Prostate gland (tissue), 2 donors: Measurements from ENCODE around the gene MAP2K7. TPM values are rescaled to one million over a fixed set of nuclear protein-coding genes. Genes with fewer than 3 reads are reported as not detected.

Experiments
- DNase-seq: peaks from one replicate; pipeline ENCODE4 v3.0.0-alpha.2; 2019; ENCODE audit warnings: low spot score
- H3K27ac ChIP-seq, 2 donors: fragments of 200-600 bp; sonication (generic); 2 replicates each; pipeline ENCODE4 v1.5.1; 2017 to 2019
- H3K27me3 ChIP-seq: fragments of 200-600 bp; sonication (generic); replicated peaks from 2 replicates; pipeline ENCODE4 v1.5.1; 2019; ENCODE audit not compliant: insufficient read depth
- H3K36me3 ChIP-seq, 2 donors: fragments of 200-600 bp; sonication (generic); 1 replicate in 1 of 2; 2 replicates in 1 of 2; pipeline versions ENCODE4 v1.5.1 to v1.8.1; 2017 to 2019
- H3K4me1 ChIP-seq: fragments of 200-600 bp; sonication (generic); replicated peaks from 2 replicates; pipeline ENCODE4 v1.5.1; 2019
- H3K4me3 ChIP-seq, 2 donors: fragments of 200-600 bp; sonication (generic); 2 replicates each; pipeline ENCODE4 v1.5.1; 2017 to 2019
- H3K9me3 ChIP-seq: fragments of 200-600 bp; sonication (generic); 2 replicates; pipeline ENCODE4 v1.5.1; 2017
- POLR2A ChIP-seq: fragments of 450-650 bp; IDR thresholded peaks from one replicate; pipeline ENCODE4 v1.6.1; 2016; ENCODE audit warnings: antibody characterized with exemption, mild to moderate bottlenecking
- POLR2AphosphoS5 ChIP-seq: sonication (generic); formaldehyde crosslinking; IDR thresholded peaks from one replicate; pipeline ENCODE4 v1.6.1; 2017; ENCODE audit warnings: antibody characterized with exemption
- WGBS: methylation state at CpG from one replicate; pipeline ENCODE4 v1.1.5; 2018; 5-methylcytosine and 5-hydroxymethylcytosine counted together
- intact Hi-C: fragments of 100-400 bp; cut with DNase I; formaldehyde crosslinking; loops from one replicate; pipeline ENCODE4 v1.14.2; 2022
- total RNA-seq, 2 donors: library from RNA; depleted of rRNA; stranded (reverse); fragments of >200 nt; gene quantifications; one replicate each; pipeline ENCODE4 v1.1.0, GENCODE V29; 2016
- TF ChIP-seq, protein P1 (sequence below), 4 experiments: fragments of 200-600 bp in 2 of 4; fragments of 450-650 bp in 2 of 4; sonication (generic) in 2 of 4; IDR thresholded peaks; 1 replicate in 3 of 4; 2 replicates in 1 of 4; pipeline ENCODE4 v1.5.1; 2016 to 2019; ENCODE audit warnings: antibody characterized with exemption in 4 of 4, mild to moderate bottlenecking in 2 of 4, moderate library complexity in 2 of 4

MAP2K7 gene
- total RNA-seq, 2 donors from 2014 or later = 21.6 to 45.2 TPM

GRCh38 chr19:7963566-7963965 lies 59.9 kb downstream of the MAP2K7 start:
- H3K4me3 ChIP-seq = no peak overlapping the region
- TF ChIP-seq, protein P1, sequence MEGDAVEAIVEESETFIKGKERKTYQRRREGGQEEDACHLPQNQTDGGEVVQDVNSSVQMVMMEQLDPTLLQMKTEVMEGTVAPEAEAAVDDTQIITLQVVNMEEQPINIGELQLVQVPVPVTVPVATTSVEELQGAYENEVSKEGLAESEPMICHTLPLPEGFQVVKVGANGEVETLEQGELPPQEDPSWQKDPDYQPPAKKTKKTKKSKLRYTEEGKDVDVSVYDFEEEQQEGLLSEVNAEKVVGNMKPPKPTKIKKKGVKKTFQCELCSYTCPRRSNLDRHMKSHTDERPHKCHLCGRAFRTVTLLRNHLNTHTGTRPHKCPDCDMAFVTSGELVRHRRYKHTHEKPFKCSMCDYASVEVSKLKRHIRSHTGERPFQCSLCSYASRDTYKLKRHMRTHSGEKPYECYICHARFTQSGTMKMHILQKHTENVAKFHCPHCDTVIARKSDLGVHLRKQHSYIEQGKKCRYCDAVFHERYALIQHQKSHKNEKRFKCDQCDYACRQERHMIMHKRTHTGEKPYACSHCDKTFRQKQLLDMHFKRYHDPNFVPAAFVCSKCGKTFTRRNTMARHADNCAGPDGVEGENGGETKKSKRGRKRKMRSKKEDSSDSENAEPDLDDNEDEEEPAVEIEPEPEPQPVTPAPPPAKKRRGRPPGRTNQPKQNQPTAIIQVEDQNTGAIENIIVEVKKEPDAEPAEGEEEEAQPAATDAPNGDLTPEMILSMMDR (IDR thresholded peaks at IDR 0.05) = no peak
- TF ChIP-seq POLR2AphosphoS5 (no peak), POLR2A (no peak)
- H3K4me1 ChIP-seq = no peaks in the 10 kb centered on the region
- DNase-seq = no peak
- no peaks in the 10 kb centered on the region for H3K9me3 ChIP-seq
- no peaks in the 10 kb centered on the region for H3K36me3 ChIP-seq
- WGBS = 91% methylated on average over 25 of the region's 25 CpGs
- no peak overlapping the region for H3K27ac ChIP-seq
- intact Hi-C loops = no loop called here
- no peaks in the 10 kb centered on the region for H3K27me3 ChIP-seq

Other genes starting within 250 kb of the MAP2K7 start
- not detected for gene RETN, start 234.8 kb upstream of the MAP2K7 start, total RNA-seq
- gene MCEMP1, start 226.8 kb upstream of the MAP2K7 start, total RNA-seq = under 1 TPM in 1 of 2 donors, not detected in 1; 0.28 TPM
- gene TRAPPC5, start 223.0 kb upstream of the MAP2K7 start, total RNA-seq = 100 to 1,000 TPM; 105 to 150 TPM
- gene FCER2, start 201.7 kb upstream of the MAP2K7 start, total RNA-seq = 1 to 10 TPM in 1 of 2 donors, not detected in 1; 1.5 TPM
- under 1 TPM in 1 of 2 donors, not detected in 1; 0.57 TPM for gene CLEC4G, start 171.8 kb upstream of the MAP2K7 start, total RNA-seq
- 1 to 10 TPM in 1 of 2 donors, under 1 TPM in 1; 0.97 to 1.2 TPM for gene CD209, start 156.3 kb upstream of the MAP2K7 start, total RNA-seq
- gene CLEC4M, start 140.6 kb upstream of the MAP2K7 start, total RNA-seq = 10 to 100 TPM in 1 of 2 donors, not detected in 1; 11.0 TPM
- gene EVI5L, start 73.7 kb upstream of the MAP2K7 start, total RNA-seq = 10 to 100 TPM; 24.0 to 25.7 TPM
- gene PRR36, start 29.5 kb upstream of the MAP2K7 start, total RNA-seq = 1 to 10 TPM; 2.2 to 4.2 TPM
- gene LRRC8E, start 15.4 kb upstream of the MAP2K7 start, total RNA-seq = 10 to 100 TPM in 1 of 2 donors, 1 to 10 TPM in 1; 4.8 to 11.7 TPM
- gene TGFBR3L, start 11.0 kb downstream of the MAP2K7 start, total RNA-seq = 1 to 10 TPM in 1 of 2 donors, not detected in 1; 3.2 TPM
- gene SNAPC2, start 16.5 kb downstream of the MAP2K7 start, total RNA-seq = 10 to 100 TPM; 37.4 to 95.0 TPM
- gene CTXN1, start 22.3 kb downstream of the MAP2K7 start, total RNA-seq = 10 to 100 TPM in 1 of 2 donors, 1 to 10 TPM in 1; 5.0 to 37.1 TPM
- 10 to 100 TPM; 47.3 to 83.4 TPM for gene TIMM44, start 39.8 kb downstream of the MAP2K7 start, total RNA-seq
- 10 to 100 TPM; 35.6 to 76.9 TPM for gene ELAVL1, start 101.8 kb downstream of the MAP2K7 start, total RNA-seq
- gene CCL25, start 148.9 kb downstream of the MAP2K7 start, total RNA-seq = not detected
- 1 to 10 TPM; 3.1 to 5.2 TPM for gene FBN3, start 245.7 kb downstream of the MAP2K7 start, total RNA-seq